ENCODE measurements around the gene GPR39.

GPR39 gene

DNA sequence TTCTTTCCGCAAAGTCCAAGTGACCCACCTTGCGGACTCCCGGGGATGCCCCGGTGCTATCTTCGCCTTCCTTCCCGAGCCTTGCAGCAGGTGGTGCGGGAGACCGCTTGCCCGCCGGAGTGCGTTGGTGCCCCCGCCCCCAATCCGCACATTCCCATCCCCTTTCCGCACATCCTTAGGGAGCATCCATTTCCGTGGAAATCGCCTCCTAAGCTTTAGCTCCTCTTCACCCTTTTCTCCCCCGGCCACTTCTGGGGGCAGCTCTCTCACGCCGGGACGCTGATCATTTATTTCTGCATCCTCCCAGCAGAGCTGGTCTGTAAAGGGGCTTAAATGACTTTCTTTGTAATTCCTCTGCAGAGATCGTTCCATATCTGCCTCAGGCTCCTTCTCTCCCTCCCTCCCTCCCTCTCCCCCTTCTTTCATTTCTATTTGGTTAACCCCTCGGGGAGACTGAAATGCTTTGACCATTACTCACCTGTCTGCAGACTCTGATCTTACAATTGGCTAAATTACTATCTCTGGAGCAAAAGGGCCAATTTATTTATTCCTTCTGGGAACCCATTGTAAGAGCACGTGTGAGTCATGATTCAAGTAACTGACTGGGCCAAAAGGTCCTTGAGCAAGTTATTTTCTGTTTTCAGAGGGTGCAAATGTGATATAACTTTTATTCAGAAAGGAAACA lies 254.7 kb downstream of the GPR39 start:
- no peak for DNase-seq (ENCODE audit: low spot score)
- in situ Hi-C loops (cut with MboI; ENCODE audit: low pct_unique_long_range_greater_than_20kb, low sequenced_read_pairs, unreplicated experiment) = no loop called here
- TF ChIP-seq, protein P1, sequence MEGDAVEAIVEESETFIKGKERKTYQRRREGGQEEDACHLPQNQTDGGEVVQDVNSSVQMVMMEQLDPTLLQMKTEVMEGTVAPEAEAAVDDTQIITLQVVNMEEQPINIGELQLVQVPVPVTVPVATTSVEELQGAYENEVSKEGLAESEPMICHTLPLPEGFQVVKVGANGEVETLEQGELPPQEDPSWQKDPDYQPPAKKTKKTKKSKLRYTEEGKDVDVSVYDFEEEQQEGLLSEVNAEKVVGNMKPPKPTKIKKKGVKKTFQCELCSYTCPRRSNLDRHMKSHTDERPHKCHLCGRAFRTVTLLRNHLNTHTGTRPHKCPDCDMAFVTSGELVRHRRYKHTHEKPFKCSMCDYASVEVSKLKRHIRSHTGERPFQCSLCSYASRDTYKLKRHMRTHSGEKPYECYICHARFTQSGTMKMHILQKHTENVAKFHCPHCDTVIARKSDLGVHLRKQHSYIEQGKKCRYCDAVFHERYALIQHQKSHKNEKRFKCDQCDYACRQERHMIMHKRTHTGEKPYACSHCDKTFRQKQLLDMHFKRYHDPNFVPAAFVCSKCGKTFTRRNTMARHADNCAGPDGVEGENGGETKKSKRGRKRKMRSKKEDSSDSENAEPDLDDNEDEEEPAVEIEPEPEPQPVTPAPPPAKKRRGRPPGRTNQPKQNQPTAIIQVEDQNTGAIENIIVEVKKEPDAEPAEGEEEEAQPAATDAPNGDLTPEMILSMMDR (IDR thresholded peaks at IDR 0.05; ENCODE audit: extremely low read depth, insufficient read depth, missing control alignments) = no peak

DNA sequence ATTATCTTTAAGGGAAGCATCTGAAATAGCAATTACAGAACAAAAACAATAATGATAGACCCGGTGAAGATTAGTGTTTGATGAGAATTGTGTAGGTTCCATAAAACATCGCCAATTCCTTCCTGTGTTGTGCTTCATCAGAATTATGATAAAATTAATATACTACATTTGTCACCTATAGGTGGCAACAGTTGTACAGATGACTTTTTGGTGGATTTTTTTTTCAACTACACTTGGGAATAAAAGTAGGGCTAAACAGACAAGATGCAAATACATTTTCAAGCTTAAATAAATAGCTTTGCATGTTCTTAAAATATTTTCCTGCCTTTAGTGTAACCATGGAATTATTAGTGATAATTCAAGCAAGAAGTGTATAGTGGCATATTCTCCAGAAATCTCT lies 260.4 kb downstream of the GPR39 start:
- TF ChIP-seq, protein P1 (IDR thresholded peaks at IDR 0.05; ENCODE audit: extremely low read depth, insufficient read depth, missing control alignments) = no peak
- no peak for DNase-seq (ENCODE audit: low spot score)

DNA sequence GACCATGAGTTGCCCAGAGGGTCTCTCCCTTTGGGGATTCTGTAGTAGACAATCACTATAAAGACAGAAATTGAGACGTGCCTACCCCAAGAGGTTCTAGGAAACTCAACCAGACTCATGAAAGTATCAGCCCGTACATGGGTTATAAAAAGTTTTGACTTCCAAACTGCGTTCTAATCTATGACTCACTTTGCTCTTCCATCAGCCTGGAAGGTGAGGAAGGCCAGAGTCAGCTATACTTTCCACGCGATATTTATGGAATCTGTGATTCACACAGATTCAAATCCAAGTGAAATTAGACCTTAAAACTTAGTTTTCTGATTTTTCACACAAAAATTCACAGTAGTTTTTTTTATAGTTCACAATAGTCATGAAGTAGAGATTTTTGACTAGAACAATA lies 261.1 kb downstream of the GPR39 start:
- in situ Hi-C loops (cut with MboI; ENCODE audit: low pct_unique_long_range_greater_than_20kb, low sequenced_read_pairs, unreplicated experiment) = no loop called here
- DNase-seq (ENCODE audit: low spot score) = no peak
- TF ChIP-seq, protein P1 (IDR thresholded peaks at IDR 0.05; ENCODE audit: extremely low read depth, insufficient read depth, missing control alignments) = no peak

More for the DNA sequence above, 260.4 kb downstream of the GPR39 start:
- in situ Hi-C loops (cut with MboI; ENCODE audit: low pct_unique_long_range_greater_than_20kb, low sequenced_read_pairs, unreplicated experiment) = no loop called here

DNA sequence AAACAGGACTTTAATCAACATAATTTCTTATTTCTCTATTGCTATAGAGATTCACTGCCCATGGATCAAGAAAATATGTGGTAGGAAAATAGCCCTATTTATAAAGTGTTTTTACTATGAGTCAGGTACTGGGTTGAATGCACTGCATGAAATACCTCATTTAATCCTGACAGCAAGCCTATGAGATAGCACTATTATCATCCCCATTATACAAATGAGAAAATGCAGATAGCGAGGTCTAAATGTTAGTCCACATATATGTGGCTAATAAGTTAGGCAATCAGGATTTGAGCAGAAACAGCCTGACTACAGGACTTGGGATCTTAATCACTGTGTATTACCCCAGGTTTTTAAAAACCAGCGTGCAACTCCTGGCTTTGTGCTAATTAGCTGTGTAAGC lies 261.9 kb downstream of the GPR39 start:
- TF ChIP-seq, protein P1 (IDR thresholded peaks at IDR 0.05; ENCODE audit: extremely low read depth, insufficient read depth, missing control alignments) = no peak
- no peak for DNase-seq (ENCODE audit: low spot score)
- in situ Hi-C loops (cut with MboI; ENCODE audit: low pct_unique_long_range_greater_than_20kb, low sequenced_read_pairs, unreplicated experiment) = no loop called here

DNA sequence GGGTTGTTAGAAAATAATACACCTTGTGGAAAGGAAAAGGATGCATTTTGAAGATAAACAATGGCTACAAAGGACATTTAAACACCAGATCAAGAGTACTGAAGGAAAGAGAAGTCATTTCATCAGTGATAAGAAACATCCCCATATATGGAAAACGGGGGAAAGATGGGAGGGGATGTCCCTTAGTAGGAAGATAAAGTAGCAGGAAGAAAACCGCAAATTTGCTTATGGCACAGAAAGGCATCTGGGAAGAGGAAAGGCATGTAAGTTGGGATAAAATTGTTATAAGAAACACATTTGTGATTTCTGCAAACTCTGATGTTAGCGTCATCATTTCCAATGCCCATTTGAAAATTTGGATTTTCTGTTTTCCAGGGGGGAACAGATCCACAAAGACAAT lies 263.9 kb downstream of the GPR39 start:
- in situ Hi-C loops (cut with MboI; ENCODE audit: low pct_unique_long_range_greater_than_20kb, low sequenced_read_pairs, unreplicated experiment) = no loop called here
- DNase-seq (ENCODE audit: low spot score) = no peak
- TF ChIP-seq, protein P1 (IDR thresholded peaks at IDR 0.05; ENCODE audit: extremely low read depth, insufficient read depth, missing control alignments) = no peak

DNA sequence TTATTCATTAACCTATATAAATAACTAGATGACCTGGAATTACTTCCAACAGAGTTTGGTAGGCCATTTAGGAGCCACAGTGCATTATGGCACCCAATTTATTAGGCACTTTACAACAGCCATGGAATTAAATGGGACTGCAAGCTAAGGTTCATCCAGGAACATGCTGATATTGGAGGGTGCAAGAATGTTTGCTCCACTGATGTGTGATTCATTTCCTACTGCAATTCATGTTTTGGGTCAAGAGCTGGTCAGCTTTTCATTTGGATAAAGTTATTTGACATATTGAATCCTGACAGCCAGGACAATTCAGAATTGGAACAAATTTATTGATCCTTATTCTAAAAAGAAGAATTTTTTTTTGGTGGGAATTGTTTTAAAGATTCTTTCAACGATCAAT lies 265.2 kb downstream of the GPR39 start:
- TF ChIP-seq, protein P1 (IDR thresholded peaks at IDR 0.05; ENCODE audit: extremely low read depth, insufficient read depth, missing control alignments) = no peak
- no peak for DNase-seq (ENCODE audit: low spot score)
- in situ Hi-C loops (cut with MboI; ENCODE audit: low pct_unique_long_range_greater_than_20kb, low sequenced_read_pairs, unreplicated experiment) = no loop called here

Measured in GM13977 (cell line).